IMR-90 (cell line): ENCODE data around the gene PFKL. TPM values are rescaled to one million over a fixed set of nuclear protein-coding genes. Genes with fewer than 3 reads are reported as not detected.

Experiments
- ATAC-seq: fragments of 200-7000 bp; cut with Tn5 transposase; 2 replicates; pipeline ENCODE4 v1.9.1; 2020; ENCODE audit warnings: low read depth, mild to moderate bottlenecking, moderate library complexity
- BruUV-seq: library from RNA; stranded (reverse); fragments of 400-500 nt; replicated peaks from 2 replicates; lab custom pipeline; 2021; lab: Mats Ljungman, UMichigan
- CTCF ChIA-PET: fragments of 300-600 bp; formaldehyde crosslinking; extraction: SDS; loops from one replicate; lab custom pipeline; 2021; ENCODE audit warnings: antibody characterized with exemption; lab: Yijun Ruan, JAX
- POLR2A ChIA-PET: fragments of 300-600 bp; sonication (Branson Sonifier 250); formaldehyde crosslinking; loops from one replicate; lab custom pipeline; 2022; ENCODE audit warnings: antibody characterized with exemption; ENCODE audit not compliant: unreplicated experiment; lab: Charles Lee
- DNase-seq: peaks from one replicate; pipeline ENCODE4 v3.0.0; 2013
- H2AFZ ChIP-seq: replicated peaks from 2 replicates; pipeline ENCODE3; 2013; ENCODE audit warnings: low read length, mild to moderate bottlenecking; ENCODE audit not compliant: poor library complexity
- H2AK5ac ChIP-seq: 2 replicates; pipeline ENCODE4 v1.6.1; 2013; ENCODE audit warnings: low read depth, low read length, inconsistent platforms
- H2AK9ac ChIP-seq: replicated peaks from 2 replicates; pipeline ENCODE3; 2013; ENCODE audit warnings: mild to moderate bottlenecking, low read depth, low read length, moderate library complexity; ENCODE audit not compliant: poor library complexity
- H2BK120ac ChIP-seq: 2 replicates; pipeline ENCODE4 v1.6.1; 2013; ENCODE audit warnings: low read depth, low read length, inconsistent platforms
- H2BK15ac ChIP-seq: 3 replicates; pipeline ENCODE4 v1.6.1; 2013; ENCODE audit warnings: low read depth, low read length, inconsistent platforms
- H2BK20ac ChIP-seq: 2 replicates; pipeline ENCODE4 v1.6.1; 2013; ENCODE audit warnings: low read depth, mild to moderate bottlenecking, inconsistent platforms, low read length, moderate library complexity
- H2BK5ac ChIP-seq: 2 replicates; pipeline ENCODE4 v1.6.1; 2013; ENCODE audit warnings: mild to moderate bottlenecking, low read depth, low read length, inconsistent platforms; ENCODE audit not compliant: poor library complexity, severe bottlenecking
- H3K14ac ChIP-seq: replicated peaks from 2 replicates; pipeline ENCODE4 v1.6.1; 2013; ENCODE audit warnings: low read depth, low read length, inconsistent platforms
- H3K18ac ChIP-seq: 2 replicates; pipeline ENCODE4 v1.6.1; 2013; ENCODE audit warnings: low read depth, low read length, control low read depth
- H3K23ac ChIP-seq: 2 replicates; pipeline ENCODE4 v1.6.1; 2013; ENCODE audit warnings: low read depth, low read length, inconsistent platforms
- H3K27ac ChIP-seq: 2 replicates; pipeline ENCODE4 v1.5.1; 2013; ENCODE audit warnings: mild to moderate bottlenecking, control low read depth, low read length; ENCODE audit not compliant: insufficient read depth
- H3K27me3 ChIP-seq: 2 replicates; pipeline ENCODE4 v1.6.1; 2013; ENCODE audit warnings: low read length; ENCODE audit not compliant: control insufficient read depth, insufficient read depth
- H3K36me3 ChIP-seq: 2 replicates; pipeline ENCODE4 v1.6.1; 2013; ENCODE audit warnings: low read length, mixed read lengths; ENCODE audit not compliant: control insufficient read depth, insufficient read depth
- H3K4ac ChIP-seq: 2 replicates; pipeline ENCODE4 v1.6.1; 2013; ENCODE audit warnings: low read depth, low read length, inconsistent platforms
- H3K4me1 ChIP-seq: 2 replicates; pipeline ENCODE4 v1.6.1; 2013; ENCODE audit warnings: low read length, mixed read lengths; ENCODE audit not compliant: control insufficient read depth, insufficient read depth
- H3K4me2 ChIP-seq: 2 replicates; pipeline ENCODE4 v1.6.1; 2013; ENCODE audit warnings: low read depth, mild to moderate bottlenecking, control low read depth, low read length, moderate library complexity
- H3K4me3 ChIP-seq: 2 replicates; pipeline ENCODE4 v1.5.1; 2013; ENCODE audit warnings: low read depth, mild to moderate bottlenecking, control low read depth, low read length, moderate library complexity; ENCODE audit not compliant: insufficient read depth
- H3K56ac ChIP-seq: 2 replicates; pipeline ENCODE4 v1.6.1; 2013; ENCODE audit warnings: low read length, inconsistent platforms; ENCODE audit not compliant: insufficient read depth; ENCODE audit errors: extremely low read depth
- H3K79me1 ChIP-seq, 2 experiments: 2 replicates each; pipeline ENCODE4 v1.6.1; 2013; ENCODE audit warnings: low read length in 2 of 2, inconsistent platforms in 1 of 2, low read depth in 1 of 2
- H3K9ac ChIP-seq: 2 replicates; pipeline ENCODE4 v1.6.1; 2013; ENCODE audit warnings: low read depth, low read length, control low read depth
- H3K9me1 ChIP-seq: 2 replicates; pipeline ENCODE4 v1.6.1; 2013; ENCODE audit warnings: low read length, inconsistent platforms; ENCODE audit not compliant: insufficient read depth
- H3K9me3 ChIP-seq: 2 replicates; pipeline ENCODE4 v1.6.1; 2013; ENCODE audit warnings: low read length; ENCODE audit not compliant: control insufficient read depth, insufficient read depth
- H4K20me1 ChIP-seq: 2 replicates; pipeline ENCODE4 v1.6.1; 2013; ENCODE audit warnings: low read length, inconsistent platforms; ENCODE audit not compliant: insufficient read depth
- H4K5ac ChIP-seq: 2 replicates; pipeline ENCODE4 v1.6.1; 2013; ENCODE audit warnings: mild to moderate bottlenecking, low read depth, low read length, control low read depth
- H4K8ac ChIP-seq, 2 experiments: 2 replicates each; pipeline ENCODE4 v1.6.1; 2013; ENCODE audit warnings: low read depth in 2 of 2, low read length in 2 of 2, control low read depth in 1 of 2, inconsistent platforms in 1 of 2
- H4K91ac ChIP-seq: 2 replicates; pipeline ENCODE4 v1.6.1; 2013; ENCODE audit warnings: low read depth, low read length, inconsistent platforms; ENCODE audit not compliant: insufficient read depth
- BHLHE40 ChIP-seq: fragments of 150-350 bp; IDR thresholded peaks from 2 replicates; pipeline ENCODE4 v1.6.1; 2016; ENCODE audit warnings: mild to moderate bottlenecking, low read depth, low read length
- FOS ChIP-seq: fragments of 150-350 bp; IDR thresholded peaks from 2 replicates; pipeline ENCODE4 v1.6.1; 2016; ENCODE audit warnings: low read depth, low read length
- WGBS, 2 experiments: methylation state at CpG; one replicate each; pipeline versions ENCODE4 v1.1.5 to v1.1.7; 2013; ENCODE audit warnings: missing lambda C conversion rate in 2 of 2; ENCODE audit not compliant: insufficient read length in 1 of 2; ENCODE audit errors: extremely low coverage in 2 of 2; 5-methylcytosine and 5-hydroxymethylcytosine counted together
- dilution Hi-C: fragments of 300-500 bp; cut with HindIII; formaldehyde crosslinking; loops from one replicate; pipeline ENCODE4 v1.14.3; 2018; ENCODE audit warnings: low sequenced_read_pairs; ENCODE audit not compliant: unreplicated experiment
- in situ Hi-C: fragments of 300-500 bp; cut with MboI; formaldehyde crosslinking; loops from 3 replicates; pipeline ENCODE4 v1.14.3; 2019; ENCODE audit warnings: low sequenced_read_pairs, inconsistent platforms, mixed read lengths
- intact Hi-C: fragments of 100-400 bp; cut with micrococcal nuclease; formaldehyde crosslinking; loops from 2 replicates; pipeline ENCODE4 v1.10.0; 2022
- polyA plus RNA-seq, 3 experiments: library from polyadenylated mRNA; depleted of rRNA; stranded (reverse); fragments of >200 nt; gene quantifications; 2 replicates each; pipeline ENCODE4 v1.2.3, GENCODE V29; 2012; ENCODE audit warnings: low replicate concordance in 1 of 3
- total RNA-seq: library from RNA; depleted of rRNA; stranded (reverse); fragments of >200 nt; gene quantifications from 2 replicates; pipeline ENCODE4 v1.2.3, GENCODE V29; 2012
- TF ChIP-seq, protein P1 (sequence below): conservative IDR thresholded peaks from 2 replicates; pipeline ENCODE4 v1.5.1; 2012; ENCODE audit warnings: mild to moderate bottlenecking, low read depth, low read length, improper control_type of control experiment

Gene PFKL
- total and polyA plus RNA-seq, 2 of the 4 experiments (the other 2 are of a cell fraction): 103 to 126 TPM

GRCh38 chr21:44324106-44324853 lies 24.4 kb downstream of the PFKL start:
- H2BK15ac ChIP-seq: no peak overlapping the region
- H3K9me3 ChIP-seq: no peaks in the 10 kb centered on the region
- H4K5ac ChIP-seq: no peak overlapping the region
- no peak overlapping the region for H2BK20ac ChIP-seq
- H2AK5ac ChIP-seq: no peak overlapping the region
- TF ChIP-seq, protein P1, sequence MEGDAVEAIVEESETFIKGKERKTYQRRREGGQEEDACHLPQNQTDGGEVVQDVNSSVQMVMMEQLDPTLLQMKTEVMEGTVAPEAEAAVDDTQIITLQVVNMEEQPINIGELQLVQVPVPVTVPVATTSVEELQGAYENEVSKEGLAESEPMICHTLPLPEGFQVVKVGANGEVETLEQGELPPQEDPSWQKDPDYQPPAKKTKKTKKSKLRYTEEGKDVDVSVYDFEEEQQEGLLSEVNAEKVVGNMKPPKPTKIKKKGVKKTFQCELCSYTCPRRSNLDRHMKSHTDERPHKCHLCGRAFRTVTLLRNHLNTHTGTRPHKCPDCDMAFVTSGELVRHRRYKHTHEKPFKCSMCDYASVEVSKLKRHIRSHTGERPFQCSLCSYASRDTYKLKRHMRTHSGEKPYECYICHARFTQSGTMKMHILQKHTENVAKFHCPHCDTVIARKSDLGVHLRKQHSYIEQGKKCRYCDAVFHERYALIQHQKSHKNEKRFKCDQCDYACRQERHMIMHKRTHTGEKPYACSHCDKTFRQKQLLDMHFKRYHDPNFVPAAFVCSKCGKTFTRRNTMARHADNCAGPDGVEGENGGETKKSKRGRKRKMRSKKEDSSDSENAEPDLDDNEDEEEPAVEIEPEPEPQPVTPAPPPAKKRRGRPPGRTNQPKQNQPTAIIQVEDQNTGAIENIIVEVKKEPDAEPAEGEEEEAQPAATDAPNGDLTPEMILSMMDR: no peak
- TF ChIP-seq BHLHE40: no peak
- no peak for TF ChIP-seq FOS
- no peak overlapping the region for H3K18ac ChIP-seq
- H3K4ac ChIP-seq: no peak overlapping the region
- no peak overlapping the region for H3K14ac ChIP-seq
- H4K8ac ChIP-seq: no peak overlapping the region
- no peaks in the 10 kb centered on the region for H3K9me1 ChIP-seq
- no peak overlapping the region for H3K4me3 ChIP-seq
- dilution Hi-C loops (no loop called here), intact Hi-C loops (no loop called here), in situ Hi-C loops (no loop called here)
- ChIA-PET CTCF (no interaction called here), POLR2A (no interaction called here)
- H3K27ac ChIP-seq: no peak overlapping the region
- H3K79me1 ChIP-seq: no peaks in the 10 kb centered on the region
- no peak overlapping the region for H3K56ac ChIP-seq
- peaks cover 11% of the 10 kb centered on the region for H4K20me1 ChIP-seq
- BruUV-seq: no TSS peak
- no peak overlapping the region for H2BK120ac ChIP-seq
- no peak overlapping the region for H3K4me2 ChIP-seq
- H3K36me3 ChIP-seq: peaks cover 61% of the 10 kb centered on the region
- H3K9ac ChIP-seq: no peak overlapping the region
- H2AFZ ChIP-seq: no peak overlapping the region
- WGBS, 2 experiments: 95% methylated on average over 13 of the region's 37 CpGs; no CpG with 5 or more reads in 1 of the 2 experiments
- no peak overlapping the region for H4K91ac ChIP-seq
- no peaks in the 10 kb centered on the region for H3K27me3 ChIP-seq
- ATAC-seq: no peak
- no peaks in the 10 kb centered on the region for H3K4me1 ChIP-seq
- no peak overlapping the region for H3K23ac ChIP-seq
- no peak overlapping the region for H2BK5ac ChIP-seq
- H2AK9ac ChIP-seq: no peak overlapping the region
- no peak for DNase-seq
